NCI-H2029 treated with DMSO at 0.1 percent for 48 hours (cell line): Measurements from ENCODE around the gene PRKD3.
"Not testable (repeated sequence)": the region's sequence is repeated elsewhere in the genome, so short reads cannot be mapped to it uniquely, and the experiment has no call there.

Experiments used
- DNase-seq: peaks from one replicate; lab custom pipeline; 2025; lab: John Stamatoyannopoulos, UW

The PRKD3 gene

GRCh38 chr2:37316181-37316580 lies 8.5 kb downstream of the PRKD3 start:
- DNase-seq, result no peak

GRCh38 chr2:37315364-37315763 lies 9.3 kb downstream of the PRKD3 start:
- no peak for DNase-seq

GRCh38 chr2:37307500-37307899 lies 17.1 kb downstream of the PRKD3 start:
- no peak for DNase-seq

GRCh38 chr2:37306024-37306423 lies 18.6 kb downstream of the PRKD3 start:
- DNase-seq, result peak; percentile 31

- no peak for DNase-seq
Observed at GRCh38 chr2:37302701-37303252, 21.9 kb downstream of the PRKD3 start.

GRCh38 chr2:37301408-37301807 lies 23.2 kb downstream of the PRKD3 start:
- no peak for DNase-seq

GRCh38 chr2:37300578-37300977 lies 24.1 kb downstream of the PRKD3 start:
- no peak for DNase-seq

GRCh38 chr2:37300146-37300545 lies 24.5 kb downstream of the PRKD3 start:
- no peak for DNase-seq

- no peak for DNase-seq
Observed at GRCh38 chr2:37297632-37298031, 27.0 kb downstream of the PRKD3 start.

- no peak for DNase-seq
Observed at GRCh38 chr2:37295469-37296073, 29.1 kb downstream of the PRKD3 start.

- not testable (repeated sequence) for DNase-seq
Observed at GRCh38 chr2:37294858-37295257, 29.8 kb downstream of the PRKD3 start.

GRCh38 chr2:37291680-37292079 lies 33.0 kb downstream of the PRKD3 start:
- no peak for DNase-seq

GRCh38 chr2:37287966-37288365 lies 36.7 kb downstream of the PRKD3 start:
- DNase-seq, result no peak

GRCh38 chr2:37284381-37284780 lies 40.3 kb downstream of the PRKD3 start:
- DNase-seq, result no peak

GRCh38 chr2:37283207-37283606 lies 41.4 kb downstream of the PRKD3 start:
- no peak for DNase-seq

- no peak for DNase-seq
Observed at GRCh38 chr2:37282746-37283145, 41.9 kb downstream of the PRKD3 start.

GRCh38 chr2:37281916-37282315 lies 42.7 kb downstream of the PRKD3 start:
- DNase-seq, result no peak

GRCh38 chr2:37276291-37276690 lies 48.3 kb downstream of the PRKD3 start:
- DNase-seq, result no peak
